ENCODE data around the gene DDI1.
"Not testable (repeated sequence)": the region's sequence is repeated elsewhere in the genome, so short reads cannot be mapped to it uniquely, and the experiment has no call there.

DDI1 gene

DNA sequence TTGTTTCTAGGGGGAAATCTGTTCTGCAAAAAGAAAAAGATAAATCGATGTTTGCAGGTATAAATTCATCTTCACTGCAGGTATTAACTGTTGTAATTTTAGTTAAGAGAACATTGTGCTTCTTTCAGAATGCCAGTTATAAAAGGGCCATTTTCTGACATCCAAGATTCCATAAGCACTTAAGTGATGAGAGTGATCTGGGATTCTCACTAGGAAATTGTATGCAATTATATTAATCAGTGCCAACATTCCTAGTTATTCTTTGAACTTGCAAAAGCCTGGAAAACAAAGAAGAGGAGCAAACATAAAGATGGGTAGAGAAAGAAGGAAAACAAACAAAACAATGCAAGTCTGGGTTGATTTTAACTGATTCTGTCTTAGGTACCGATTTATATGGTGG, 5.4 kb downstream of the DDI1 start:
- DNase-seq (ENCODE audit: low read depth) = no peak

GRCh38 chr11:104043142-104043541, 6.7 kb downstream of the DDI1 start:
- DNase-seq (ENCODE audit: low read depth) = no peak

DNA sequence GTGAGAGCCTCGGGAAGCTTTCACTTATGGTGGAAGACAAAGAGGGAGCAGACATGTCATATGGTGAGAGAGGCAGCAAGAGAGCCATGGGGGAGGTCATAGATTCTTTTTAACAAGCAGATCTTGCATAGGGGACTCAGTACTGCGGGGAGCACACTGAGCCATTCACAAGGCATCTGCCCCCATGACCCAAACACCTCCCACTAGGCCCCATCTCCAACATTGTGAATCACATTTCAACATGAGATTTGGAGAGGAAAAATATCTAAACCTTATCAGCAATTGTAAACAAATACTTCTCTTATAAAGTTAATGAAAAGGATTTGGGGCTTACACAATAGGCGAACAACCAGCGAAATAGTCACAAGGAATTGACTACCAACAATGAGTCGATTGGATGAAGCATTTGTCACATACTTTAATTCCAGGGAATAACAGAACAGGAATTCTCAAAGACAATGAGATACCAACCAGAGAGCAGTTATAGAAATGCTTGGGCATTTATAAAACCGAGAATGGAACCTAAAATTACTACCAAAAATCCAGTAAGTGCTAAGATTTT, 7.3 kb downstream of the DDI1 start:
- no peak for DNase-seq (ENCODE audit: low read depth)

DNA sequence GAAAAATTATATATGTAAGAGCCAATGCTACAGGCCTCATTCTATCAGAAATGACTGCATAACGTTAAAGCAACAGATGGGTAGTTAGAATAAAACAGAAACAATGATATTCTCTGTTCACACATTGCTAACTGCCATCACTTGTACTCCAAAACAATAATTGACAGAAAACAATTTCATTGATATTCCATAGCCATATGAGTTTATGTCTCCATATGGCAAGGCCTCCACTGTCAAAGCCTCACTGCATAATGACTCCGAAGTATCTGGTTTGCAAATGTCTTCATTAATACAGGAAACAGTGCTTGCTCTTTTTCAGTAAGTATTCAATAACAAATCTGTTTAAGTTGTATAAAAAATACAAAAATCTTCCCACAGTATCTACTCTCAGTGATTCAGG, 9.9 kb downstream of the DDI1 start:
- DNase-seq (ENCODE audit: low read depth) = no peak

DNA sequence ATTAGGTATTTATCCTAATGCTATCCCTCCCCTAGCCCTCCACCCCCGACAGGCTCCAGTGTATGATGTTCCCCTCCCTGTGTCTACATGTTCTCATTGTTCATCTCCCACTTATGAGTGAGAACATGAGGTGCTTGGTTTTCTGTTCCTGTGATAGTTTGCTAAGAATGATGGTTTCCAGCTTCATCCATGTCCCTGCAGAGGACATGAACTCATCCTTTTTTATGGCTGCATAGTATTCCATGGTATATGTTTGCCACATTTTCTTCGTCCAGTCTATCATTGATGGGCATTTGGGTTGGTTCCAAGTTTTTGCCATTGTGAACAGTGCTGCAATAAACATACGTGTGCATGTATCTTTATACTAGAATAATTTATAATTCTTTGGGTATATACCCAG, 10.4 kb downstream of the DDI1 start:
- not testable (repeated sequence) for DNase-seq (ENCODE audit: low read depth)

- no peak for DNase-seq (ENCODE audit: low read depth)
Measured at GRCh38 chr11:104049116-104049515, 12.7 kb downstream of the DDI1 start.

DNA sequence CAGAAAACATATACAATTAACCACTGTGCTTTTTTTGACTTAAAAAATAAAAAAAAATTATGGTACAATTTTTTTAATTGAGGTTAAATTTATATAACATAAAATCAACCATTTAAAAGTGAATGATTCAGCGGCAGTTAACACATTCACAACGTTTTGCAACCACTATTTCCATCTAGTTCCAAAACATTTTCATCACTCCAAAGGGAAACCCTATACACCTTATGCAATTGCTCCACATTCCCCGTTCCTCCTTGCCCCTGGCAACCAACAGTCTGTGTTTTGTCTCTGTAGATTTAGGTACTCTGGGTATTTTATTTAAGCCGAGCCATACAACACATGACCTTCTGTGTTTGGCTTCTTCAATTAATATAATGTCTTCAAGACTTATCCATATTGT, 15.3 kb downstream of the DDI1 start:
- DNase-seq (ENCODE audit: low read depth) = no peak

DNA sequence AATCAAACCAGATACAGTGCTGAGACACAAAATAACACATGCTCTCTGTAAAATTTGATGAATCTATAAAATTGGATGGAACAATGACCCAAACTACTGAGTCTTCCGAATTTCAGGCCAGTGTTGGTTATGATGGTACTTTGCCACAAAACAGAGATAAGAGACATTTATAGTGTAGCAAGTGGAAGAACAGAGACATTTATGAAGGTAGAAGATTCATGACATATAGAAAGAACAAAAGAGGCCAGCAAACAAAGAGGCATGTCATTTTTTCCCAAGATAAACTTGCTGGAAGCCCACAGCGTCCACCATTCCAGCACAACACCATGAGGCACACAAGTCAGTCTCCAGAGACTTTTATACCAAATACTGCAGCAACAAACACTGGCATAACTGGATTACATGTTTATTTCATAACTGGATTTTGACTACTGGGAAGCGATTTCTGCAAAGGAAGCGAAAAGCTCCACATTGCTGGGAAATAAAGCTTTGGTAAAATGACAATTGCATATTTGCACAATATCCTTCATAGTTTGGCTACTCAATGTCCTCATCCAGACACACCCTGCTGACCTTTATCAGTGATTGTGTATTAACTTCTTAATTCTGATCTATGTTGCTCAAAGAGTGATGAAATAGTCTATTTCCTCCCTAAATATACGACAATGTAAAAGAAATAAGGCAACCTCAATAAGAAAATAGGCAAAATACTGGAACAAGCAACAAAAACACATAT, 17.5 kb downstream of the DDI1 start:
- DNase-seq (ENCODE audit: low read depth) = no peak

- no peak for DNase-seq (ENCODE audit: low read depth)
Measured at GRCh38 chr11:104054911-104055529, 18.6 kb downstream of the DDI1 start.

- no peak for DNase-seq (ENCODE audit: low read depth)
Measured at GRCh38 chr11:104055596-104055995, 19.2 kb downstream of the DDI1 start.

DNA sequence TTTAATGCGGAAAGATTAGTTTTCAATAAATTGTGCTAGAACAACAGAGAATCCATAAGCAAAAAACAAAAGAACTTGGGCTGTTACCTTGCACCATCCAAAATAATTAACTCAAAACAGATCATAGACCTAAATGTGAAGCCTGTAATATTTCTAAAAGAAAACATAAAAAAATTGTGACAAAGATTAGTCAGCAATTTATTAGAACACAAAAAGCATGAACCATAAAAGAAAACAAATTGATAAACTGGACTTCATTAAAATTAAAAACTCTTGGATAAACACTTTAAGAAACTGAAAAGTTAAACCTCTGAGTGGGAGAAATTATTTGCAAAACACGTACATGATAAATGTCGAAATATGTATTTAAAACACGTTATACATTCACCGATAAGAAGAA, 21.5 kb downstream of the DDI1 start:
- DNase-seq (ENCODE audit: low read depth) = no peak

DNA sequence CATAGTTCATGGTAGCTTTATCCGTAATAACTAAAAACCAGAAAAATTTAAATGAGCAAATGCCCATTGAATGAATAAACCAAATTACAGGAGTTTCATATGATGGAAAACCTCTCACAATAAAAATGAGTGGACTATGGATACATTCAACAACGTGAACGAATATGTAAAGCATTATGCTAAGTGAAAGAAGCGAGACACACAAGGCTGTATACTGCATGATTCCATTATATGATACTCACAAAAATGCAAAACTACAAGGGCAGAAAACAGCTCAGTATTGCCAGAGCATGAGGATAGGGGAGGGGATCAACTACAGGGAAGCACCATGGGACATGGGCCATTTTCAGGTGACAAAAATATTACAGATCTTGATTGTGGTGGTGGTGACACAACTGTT, 22.2 kb downstream of the DDI1 start:
- DNase-seq (ENCODE audit: low read depth) = no peak

DNA sequence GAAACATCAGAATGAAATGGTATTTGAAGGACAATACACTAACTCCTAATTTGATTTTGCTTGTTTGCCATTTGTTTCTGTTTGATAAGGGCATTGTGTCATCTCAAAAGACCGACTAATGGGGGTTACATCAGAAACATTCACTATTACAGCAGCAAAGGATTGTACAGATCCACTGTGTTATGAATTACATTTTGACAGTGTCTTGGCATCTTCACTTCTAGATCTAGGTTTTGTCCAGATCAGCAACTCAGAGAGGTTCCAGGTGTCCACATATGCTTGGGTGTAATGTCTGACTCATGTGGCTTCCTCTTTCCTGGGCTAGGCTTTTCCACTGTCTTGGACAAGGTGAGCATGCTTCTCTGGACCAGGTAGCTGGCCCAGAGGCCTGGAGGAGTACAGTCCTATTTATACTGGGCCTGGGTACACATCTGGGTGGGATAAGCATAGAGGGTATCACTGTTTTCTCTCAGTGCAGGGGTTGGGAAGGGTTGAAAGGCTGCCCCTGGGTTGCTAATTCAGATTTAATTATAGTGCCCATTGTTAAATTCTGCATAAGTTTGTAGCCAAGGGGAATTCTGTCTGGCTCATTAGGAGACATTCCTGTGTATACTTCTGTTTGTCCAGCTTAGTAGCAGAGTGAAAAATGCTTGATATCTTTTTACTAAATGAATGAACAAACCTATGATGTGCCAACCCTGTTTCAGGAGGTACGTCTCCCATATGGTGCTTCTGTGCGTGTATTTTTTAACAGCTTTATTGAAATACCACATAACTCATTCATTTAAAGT, 23.8 kb downstream of the DDI1 start:
- DNase-seq (ENCODE audit: low read depth) = no peak

- no peak for DNase-seq (ENCODE audit: low read depth)
Measured at GRCh38 chr11:104060820-104061219, 24.4 kb downstream of the DDI1 start.

DNA sequence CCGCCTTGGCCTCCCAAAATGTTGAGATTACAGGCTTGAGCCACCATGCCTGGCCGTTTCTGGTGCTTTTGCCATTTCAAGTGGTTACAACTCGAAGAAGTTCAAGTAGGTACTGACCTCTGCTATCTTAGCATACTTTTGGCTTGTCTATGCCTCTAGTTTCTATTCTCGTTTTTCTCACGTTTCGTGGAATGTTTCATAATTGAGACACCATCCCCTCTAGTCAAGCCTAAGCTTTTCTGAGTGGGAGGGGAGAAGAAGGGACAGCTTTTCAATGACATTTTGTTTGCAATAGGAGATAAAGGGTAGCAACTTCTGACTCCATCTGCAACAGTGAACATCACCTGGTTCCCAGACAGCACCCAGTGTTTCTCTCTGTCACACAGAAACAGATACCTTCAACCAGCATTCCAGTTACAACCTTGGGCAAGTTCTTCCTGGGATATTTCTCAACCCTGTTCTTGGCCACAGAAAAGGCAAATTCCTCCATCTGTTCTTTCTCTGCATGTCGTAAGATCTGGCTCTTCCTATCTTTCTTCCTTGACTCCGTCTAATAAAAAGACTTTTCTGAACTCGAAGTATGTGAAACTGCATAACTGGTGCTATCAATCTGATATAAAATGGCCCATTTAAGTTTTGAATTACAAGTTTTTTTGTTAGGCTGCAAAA, 25.5 kb downstream of the DDI1 start:
- DNase-seq (ENCODE audit: low read depth) = no peak

GRCh38 chr11:104064034-104064630, 27.7 kb downstream of the DDI1 start:
- no peak for DNase-seq (ENCODE audit: low read depth)

GRCh38 chr11:104067534-104067933, 31.1 kb downstream of the DDI1 start:
- no peak for DNase-seq (ENCODE audit: low read depth)

DNA sequence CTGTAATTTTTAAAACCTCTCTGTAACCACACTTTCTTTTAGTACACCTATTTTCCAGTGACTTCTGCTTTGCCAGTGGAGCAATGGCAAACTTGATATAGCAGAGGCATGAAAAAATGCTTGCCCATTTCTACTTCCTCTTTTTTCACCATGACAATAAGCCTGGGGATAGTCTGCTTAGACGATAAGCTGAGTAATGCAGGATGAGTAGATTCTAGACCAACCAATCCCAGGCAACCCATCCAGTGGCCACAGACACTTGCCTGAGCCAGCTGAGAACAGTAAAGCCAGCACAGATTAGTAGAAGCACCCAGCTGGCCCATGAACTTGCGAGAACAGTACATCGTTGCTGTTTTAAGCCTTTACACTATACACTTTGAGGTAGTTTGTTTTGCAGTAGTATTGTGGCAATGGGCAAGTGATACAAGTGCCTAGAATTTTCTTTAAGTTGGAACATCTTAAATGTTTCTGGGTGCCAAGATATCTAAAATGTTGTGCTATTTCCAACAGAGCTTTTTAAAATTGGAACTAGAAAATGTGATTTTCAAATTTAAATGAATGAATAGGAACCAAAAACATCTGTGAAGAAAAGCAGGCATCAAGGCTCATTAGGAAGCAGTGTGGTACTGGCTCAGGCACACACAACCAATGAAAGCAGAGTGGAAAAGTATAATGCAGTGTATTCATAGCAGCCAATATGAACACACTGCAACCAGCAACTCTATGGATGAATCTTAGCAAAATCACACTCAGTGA, 37.7 kb downstream of the DDI1 start:
- no peak for DNase-seq (ENCODE audit: low read depth)

GRCh38 chr11:104075091-104075490, 38.7 kb downstream of the DDI1 start:
- no peak for DNase-seq (ENCODE audit: low read depth)

- DNase-seq (ENCODE audit: low read depth) = no peak
Measured at GRCh38 chr11:104075706-104076105, 39.3 kb downstream of the DDI1 start.

DNA sequence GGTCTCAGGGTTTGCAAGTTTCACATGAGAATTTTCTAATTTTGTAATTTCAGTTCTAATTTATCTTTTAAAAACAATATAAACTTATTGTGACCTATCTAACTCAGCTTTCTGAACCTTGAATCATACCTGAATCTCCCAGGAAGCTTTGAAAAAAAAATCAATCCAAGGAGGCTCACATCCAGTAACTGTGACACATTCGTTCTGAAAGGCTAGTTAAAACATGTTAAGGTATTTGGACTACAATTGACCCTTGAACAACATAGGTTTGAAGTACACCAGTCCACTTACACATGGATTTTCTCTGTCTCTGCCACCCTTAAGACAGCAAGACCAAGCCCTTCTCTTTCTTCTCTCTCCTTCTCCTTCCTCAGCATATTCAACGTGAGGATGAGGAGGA, 40.0 kb downstream of the DDI1 start:
- no peak for DNase-seq (ENCODE audit: low read depth)

All from HS-5 (cell line).